Neural progenitor cell (in vitro differentiated cells): ENCODE data around the gene CTXN1. TPM values are rescaled to one million over a fixed set of nuclear protein-coding genes. Genes with fewer than 3 reads are reported as not detected.

Experiments used
- DNase-seq: peaks from one replicate; pipeline ENCODE4 v3.0.0-alpha.2; 2016; ENCODE audit warnings: low spot score
- H2AFZ ChIP-seq: fragments of 200-600 bp; sonication (generic); replicated peaks from 2 replicates; pipeline ENCODE4 v1.6.1; 2016; ENCODE audit warnings: antibody characterized with exemption
- H3F3A ChIP-seq: fragments of 200-600 bp; sonication (generic); 2 replicates; pipeline ENCODE4 v1.6.1; 2016; ENCODE audit warnings: antibody characterized with exemption, low read depth
- H3K27ac ChIP-seq: fragments of 200-600 bp; sonication (generic); 2 replicates; pipeline ENCODE4 v1.5.1; 2016; ENCODE audit warnings: mild to moderate bottlenecking
- H3K27me3 ChIP-seq: fragments of 200-600 bp; sonication (generic); 2 replicates; pipeline ENCODE4 v1.6.1; 2016; ENCODE audit warnings: mild to moderate bottlenecking, moderate library complexity
- H3K36me3 ChIP-seq: fragments of 200-600 bp; sonication (generic); 2 replicates; pipeline ENCODE4 v1.5.1; 2016
- H3K4me1 ChIP-seq: fragments of 200-600 bp; sonication (generic); 2 replicates; pipeline ENCODE4 v1.6.1; 2016; ENCODE audit warnings: mixed run types
- H3K4me2 ChIP-seq: fragments of 200-600 bp; sonication (generic); 2 replicates; pipeline ENCODE4 v1.6.1; 2016
- H3K4me3 ChIP-seq: fragments of 200-600 bp; sonication (generic); 2 replicates; pipeline ENCODE4 v1.5.1; 2016
- H3K79me2 ChIP-seq: fragments of 200-600 bp; sonication (generic); 2 replicates; pipeline ENCODE4 v1.6.1; 2016; ENCODE audit warnings: low read depth
- H3K9ac ChIP-seq: fragments of 200-600 bp; sonication (generic); 2 replicates; pipeline ENCODE4 v1.6.1; 2016
- H3K9me3 ChIP-seq: fragments of 200-600 bp; sonication (generic); 2 replicates; pipeline ENCODE4 v1.5.1; 2016; ENCODE audit warnings: low read depth
- H4K20me1 ChIP-seq: fragments of 200-600 bp; sonication (generic); 2 replicates; pipeline ENCODE4 v1.6.1; 2016; ENCODE audit warnings: low read depth
- H3K27ac Mint-ChIP-seq: 3 replicates; pipeline ENCODE4 v1.8.0; 2021; ENCODE audit warnings: mixed read lengths
- H3K27me3 Mint-ChIP-seq: 2 replicates; pipeline ENCODE4 v1.8.0; 2022; ENCODE audit warnings: low read depth, mild to moderate bottlenecking, inconsistent platforms, moderate library complexity, mixed read lengths; ENCODE audit not compliant: insufficient read depth
- H3K36me3 Mint-ChIP-seq: 3 replicates; pipeline ENCODE4 v1.8.0; 2021; ENCODE audit warnings: mixed read lengths
- H3K4me1 Mint-ChIP-seq: 3 replicates; pipeline ENCODE4 v1.8.0; 2021; ENCODE audit warnings: mixed read lengths
- H3K4me3 Mint-ChIP-seq: 3 replicates; pipeline ENCODE4 v1.8.0; 2021; ENCODE audit warnings: mild to moderate bottlenecking, moderate library complexity, mixed read lengths
- H3K9me3 Mint-ChIP-seq: 3 replicates; pipeline ENCODE4 v1.8.0; 2020; ENCODE audit warnings: mixed read lengths
- EZH2 ChIP-seq: fragments of 200-600 bp; sonication (generic); IDR thresholded peaks from 2 replicates; pipeline ENCODE4 v1.6.1; 2017; ENCODE audit warnings: antibody characterized with exemption, mild to moderate bottlenecking, moderate library complexity
- EZH2phosphoT487 ChIP-seq: fragments of 200-600 bp; sonication (generic); IDR thresholded peaks from 2 replicates; pipeline ENCODE4 v1.6.1; 2017; ENCODE audit warnings: antibody characterized with exemption
- total RNA-seq: library from RNA; depleted of rRNA; stranded (reverse); fragments of >200 nt; gene quantifications from 2 replicates; pipeline ENCODE4 v1.2.3, GENCODE V29; 2015; ENCODE audit warnings: low replicate concordance
- TF ChIP-seq, protein P1 (sequence below): fragments of 200-600 bp; sonication (generic); IDR thresholded peaks from 2 replicates; pipeline ENCODE4 v1.5.1; 2017; ENCODE audit warnings: antibody characterized with exemption, mild to moderate bottlenecking

Gene CTXN1
- total RNA-seq, 1 donor from 2014 or later: 3.7 TPM

GRCh38 chr19:7904074-7905020, 21.6 kb downstream of the CTXN1 start:
- TF ChIP-seq EZH2: no peak
- no peak for TF ChIP-seq EZH2phosphoT487
- TF ChIP-seq, protein P1, sequence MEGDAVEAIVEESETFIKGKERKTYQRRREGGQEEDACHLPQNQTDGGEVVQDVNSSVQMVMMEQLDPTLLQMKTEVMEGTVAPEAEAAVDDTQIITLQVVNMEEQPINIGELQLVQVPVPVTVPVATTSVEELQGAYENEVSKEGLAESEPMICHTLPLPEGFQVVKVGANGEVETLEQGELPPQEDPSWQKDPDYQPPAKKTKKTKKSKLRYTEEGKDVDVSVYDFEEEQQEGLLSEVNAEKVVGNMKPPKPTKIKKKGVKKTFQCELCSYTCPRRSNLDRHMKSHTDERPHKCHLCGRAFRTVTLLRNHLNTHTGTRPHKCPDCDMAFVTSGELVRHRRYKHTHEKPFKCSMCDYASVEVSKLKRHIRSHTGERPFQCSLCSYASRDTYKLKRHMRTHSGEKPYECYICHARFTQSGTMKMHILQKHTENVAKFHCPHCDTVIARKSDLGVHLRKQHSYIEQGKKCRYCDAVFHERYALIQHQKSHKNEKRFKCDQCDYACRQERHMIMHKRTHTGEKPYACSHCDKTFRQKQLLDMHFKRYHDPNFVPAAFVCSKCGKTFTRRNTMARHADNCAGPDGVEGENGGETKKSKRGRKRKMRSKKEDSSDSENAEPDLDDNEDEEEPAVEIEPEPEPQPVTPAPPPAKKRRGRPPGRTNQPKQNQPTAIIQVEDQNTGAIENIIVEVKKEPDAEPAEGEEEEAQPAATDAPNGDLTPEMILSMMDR: no peak
- H3K4me2 ChIP-seq: peak overlapping the region; percentile 88
- H3K36me3 Mint-ChIP-seq: peaks cover 2% of the 10 kb centered on the region

GRCh38 chr19:7903244-7904073, 22.5 kb downstream of the CTXN1 start, which contains the start of gene MAP2K7:
Gene MAP2K7 (plus strand): TSS chr19:7903877. CDS start chr19:7903945, 68 bp downstream.
- peaks cover 5% of the 10 kb centered on the region for H3K27me3 Mint-ChIP-seq
- Histone ChIP-seq H3K27ac (no peak within 1 kb of the TSS), H3K79me2 (peaks cover 37% of the 10 kb centered on the region), H3K4me3 (peak within 1 kb of the TSS; percentile 91), H2AFZ (peak within 1 kb of the TSS; percentile 49), H3K9ac (no peak within 1 kb of the TSS), H3K4me1 (peaks cover 11% of the 10 kb centered on the region), H3K4me2 (peak within 1 kb of the TSS; percentile 88), H3K27me3 (peaks cover 5% of the 10 kb centered on the region), H3K36me3 (no peaks in the 10 kb centered on the region), H3K9me3 (no peaks in the 10 kb centered on the region), H3F3A (peaks cover 9% of the 10 kb centered on the region), H4K20me1 (peaks cover 44% of the 10 kb centered on the region)
- DNase-seq: peak; percentile 100
- H3K36me3 Mint-ChIP-seq: peaks cover 2% of the 10 kb centered on the region
- H3K9me3 Mint-ChIP-seq: no peaks in the 10 kb centered on the region
- H3K4me3 Mint-ChIP-seq: peak within 1 kb of the TSS; percentile 92
- H3K27ac Mint-ChIP-seq: peak within 1 kb of the TSS; percentile 93
- TF ChIP-seq, protein P1: peak; percentile 71
- TF ChIP-seq EZH2 (no peak), EZH2phosphoT487 (no peak)
- peaks cover 20% of the 10 kb centered on the region for H3K4me1 Mint-ChIP-seq

More at GRCh38 chr19:7904074-7905020, 21.6 kb downstream of the CTXN1 start:
- Histone ChIP-seq H3K27me3 (peaks cover 5% of the 10 kb centered on the region), H3F3A (peaks cover 9% of the 10 kb centered on the region), H3K9me3 (no peaks in the 10 kb centered on the region), H4K20me1 (peaks cover 53% of the 10 kb centered on the region), H3K36me3 (no peaks in the 10 kb centered on the region), H3K27ac (no peak overlapping the region), H3K4me3 (peak overlapping the region; percentile 91), H3K79me2 (peaks cover 37% of the 10 kb centered on the region), H3K4me1 (peaks cover 11% of the 10 kb centered on the region), H3K9ac (no peak overlapping the region), H2AFZ (no peak overlapping the region)
- Mint-ChIP-seq H3K27me3 (peaks cover 5% of the 10 kb centered on the region), H3K4me1 (peaks cover 20% of the 10 kb centered on the region), H3K9me3 (no peaks in the 10 kb centered on the region), H3K4me3 (peak overlapping the region; percentile 92), H3K27ac (peak overlapping the region; percentile 79)
- peak; percentile 66 for DNase-seq

DNA sequence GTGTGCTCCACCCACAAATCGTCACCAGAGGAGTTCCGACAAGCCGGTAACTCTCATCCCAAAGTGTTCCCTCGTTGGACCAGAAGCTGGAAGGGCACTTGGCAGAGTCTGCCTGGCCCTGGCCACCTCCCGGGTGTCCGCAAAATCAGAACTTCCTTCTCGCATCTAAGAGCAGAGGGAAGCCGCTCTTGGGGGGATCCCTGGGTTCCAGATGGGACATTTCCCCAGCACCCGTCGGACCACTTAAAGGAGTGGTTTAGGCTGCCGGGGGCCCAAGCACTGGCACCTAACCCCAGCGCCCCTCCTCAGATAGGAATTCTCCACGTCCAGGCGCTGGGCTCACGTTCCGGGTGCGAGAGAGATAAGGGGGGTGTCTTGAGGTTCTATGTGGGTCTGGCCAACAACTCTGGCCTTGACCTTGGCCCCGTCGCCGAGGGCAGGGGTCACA, 23.1 kb downstream of the CTXN1 start:
- DNase-seq: no peak
- peak overlapping the region; percentile 70 for H3K4me2 ChIP-seq
- H3F3A ChIP-seq: peaks cover 9% of the 10 kb centered on the region
- peaks cover 20% of the 10 kb centered on the region for H3K4me1 Mint-ChIP-seq
- peaks cover 5% of the 10 kb centered on the region for H3K27me3 ChIP-seq
- H3K9me3 Mint-ChIP-seq: no peaks in the 10 kb centered on the region
- H3K36me3 ChIP-seq: no peaks in the 10 kb centered on the region
- H3K27me3 Mint-ChIP-seq: peaks cover 7% of the 10 kb centered on the region
- TF ChIP-seq EZH2 (no peak), EZH2phosphoT487 (no peak)
- TF ChIP-seq, protein P1: no peak
- peaks cover 11% of the 10 kb centered on the region for H3K4me1 ChIP-seq
- H3K9ac ChIP-seq: no peak overlapping the region
- H3K27ac Mint-ChIP-seq: peak overlapping the region; percentile 93
- no peak overlapping the region for H3K27ac ChIP-seq
- H3K36me3 Mint-ChIP-seq: peaks cover 2% of the 10 kb centered on the region
- peak overlapping the region; percentile 49 for H2AFZ ChIP-seq
- peak overlapping the region; percentile 92 for H3K4me3 Mint-ChIP-seq
- H4K20me1 ChIP-seq: peaks cover 38% of the 10 kb centered on the region
- H3K79me2 ChIP-seq: peaks cover 35% of the 10 kb centered on the region
- no peaks in the 10 kb centered on the region for H3K9me3 ChIP-seq
- peak overlapping the region; percentile 36 for H3K4me3 ChIP-seq
